OCI-LY1 (cell line): Measurements from ENCODE around the gene WWP2.

ENCODE experiments used
- H2AFZ ChIP-seq: fragments of 200-600 bp; sonication (generic), shearing (Covaris generic); 2 replicates; pipeline ENCODE4 v1.6.0; 2014; ENCODE audit warnings: antibody characterized with exemption, mild to moderate bottlenecking, low read length
- H3F3A ChIP-seq: fragments of 200-600 bp; sonication (generic), shearing (Covaris generic); 2 replicates; pipeline ENCODE4 v1.6.0; 2014; ENCODE audit warnings: mild to moderate bottlenecking, antibody characterized with exemption, low read length, moderate library complexity; ENCODE audit not compliant: insufficient read depth
- H3K27ac ChIP-seq: fragments of 200-600 bp; sonication (generic); 2 replicates; pipeline ENCODE4 v1.5.1; 2014; ENCODE audit warnings: low read length, mixed run types, mild to moderate bottlenecking, low read depth; ENCODE audit not compliant: poor library complexity, severe bottlenecking
- H3K27me3 ChIP-seq: fragments of 200-600 bp; sonication (generic); 2 replicates; pipeline ENCODE4 v1.6.0; 2014; ENCODE audit warnings: antibody characterized with exemption, mild to moderate bottlenecking, low read length, moderate library complexity; ENCODE audit not compliant: insufficient read depth
- H3K36me3 ChIP-seq: fragments of 200-600 bp; sonication (generic); 2 replicates; pipeline ENCODE4 v1.6.1; 2014; ENCODE audit warnings: mild to moderate bottlenecking, antibody characterized with exemption, low read length, moderate library complexity, mixed read lengths; ENCODE audit not compliant: insufficient read depth
- H3K4me1 ChIP-seq: fragments of 200-600 bp; sonication (generic); 2 replicates; pipeline ENCODE4 v1.5.1; 2014; ENCODE audit warnings: mild to moderate bottlenecking, low read length, moderate library complexity; ENCODE audit not compliant: insufficient read depth, severe bottlenecking
- H3K4me2 ChIP-seq: fragments of 200-600 bp; sonication (generic), shearing (Covaris generic); 2 replicates; pipeline ENCODE4 v1.6.1; 2014; ENCODE audit warnings: low read length
- H3K4me3 ChIP-seq: fragments of 200-600 bp; sonication (generic); 2 replicates; pipeline ENCODE4 v1.5.1; 2014; ENCODE audit warnings: low read length, low read depth, mild to moderate bottlenecking, mixed read lengths; ENCODE audit not compliant: poor library complexity, severe bottlenecking
- H3K79me2 ChIP-seq: fragments of 200-600 bp; shearing (Covaris generic); 2 replicates; pipeline ENCODE4 v1.6.1; 2016; ENCODE audit warnings: mixed run types, low read length, mixed read lengths; ENCODE audit not compliant: insufficient read depth
- H3K9ac ChIP-seq: fragments of 200-600 bp; sonication (generic), shearing (Covaris generic); 2 replicates; pipeline ENCODE4 v1.6.1; 2014; ENCODE audit warnings: mild to moderate bottlenecking, low read length, mixed read lengths
- H3K9me2 ChIP-seq: fragments of 200-600 bp; sonication (generic), shearing (Covaris generic); 2 replicates; pipeline ENCODE4 v1.6.1; 2014; ENCODE audit warnings: low read depth, mild to moderate bottlenecking, low read length, mixed read lengths
- H3K9me3 ChIP-seq: fragments of 200-600 bp; shearing (Covaris generic); 2 replicates; pipeline ENCODE4 v1.6.1; 2014; ENCODE audit warnings: low read length, mixed read lengths
- H4K20me1 ChIP-seq: fragments of 200-600 bp; sonication (generic), shearing (Covaris generic); 2 replicates; pipeline ENCODE4 v1.6.0; 2016; ENCODE audit warnings: mild to moderate bottlenecking, low read length; ENCODE audit not compliant: insufficient read depth
- CTCF ChIP-seq: fragments of 200-600 bp; sonication (generic), shearing (Covaris generic); IDR thresholded peaks from 2 replicates; pipeline ENCODE4 v1.5.1; 2017; ENCODE audit warnings: mild to moderate bottlenecking, antibody characterized with exemption, low read length, moderate library complexity, mixed read lengths
- EZH2 ChIP-seq: fragments of 200-600 bp; sonication (generic), shearing (Covaris generic); IDR thresholded peaks from 2 replicates; pipeline ENCODE4 v1.8.0; 2017; ENCODE audit warnings: borderline replicate concordance, mixed run types, mild to moderate bottlenecking, antibody characterized with exemption, low read length, moderate library complexity, mixed read lengths

Gene WWP2

DNA sequence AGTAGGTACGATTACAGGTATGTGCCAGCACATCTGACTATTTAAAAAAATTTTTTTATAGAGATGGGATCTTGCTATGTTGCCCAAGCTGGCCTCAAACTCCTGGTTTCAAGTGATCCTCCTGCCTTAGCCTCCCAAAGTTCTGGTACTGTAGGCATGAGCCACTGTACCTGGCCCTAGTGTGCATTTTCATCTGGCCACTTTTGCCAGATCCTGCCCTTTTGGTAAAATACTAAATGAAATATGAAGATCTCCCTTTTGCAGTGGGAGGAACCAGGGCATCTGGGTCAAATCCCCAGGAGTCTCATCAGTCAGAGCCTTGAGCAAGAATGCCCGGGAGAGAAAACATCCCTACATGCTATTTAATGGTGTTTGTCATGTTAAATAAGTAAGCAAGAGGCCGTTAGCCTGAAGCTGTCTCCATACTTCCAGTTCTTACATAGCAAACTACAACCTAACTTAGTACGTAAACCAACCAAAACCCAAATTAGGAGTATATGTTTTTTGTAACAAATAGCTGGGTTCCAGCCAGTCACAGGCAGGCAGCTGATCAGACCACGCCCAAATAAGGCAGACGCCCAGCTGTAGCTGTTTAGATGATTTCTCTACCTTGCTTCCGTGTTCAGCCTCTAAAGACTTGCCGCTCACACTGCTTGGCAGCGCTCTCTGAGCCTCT is 142.5 kb downstream of the WWP2 start:
- no peak overlapping the region for H3K9ac ChIP-seq
- H3K4me2 ChIP-seq = no peak overlapping the region
- H4K20me1 ChIP-seq = no peaks in the 10 kb centered on the region
- TF ChIP-seq CTCF (no peak), EZH2 (no peak)
- H3F3A ChIP-seq = no peaks in the 10 kb centered on the region
- no peak overlapping the region for H3K27ac ChIP-seq
- no peaks in the 10 kb centered on the region for H3K27me3 ChIP-seq
- no peaks in the 10 kb centered on the region for H3K4me1 ChIP-seq
- no peak overlapping the region for H2AFZ ChIP-seq
- H3K9me2 ChIP-seq = no peaks in the 10 kb centered on the region
- no peak overlapping the region for H3K4me3 ChIP-seq
- H3K79me2 ChIP-seq = no peaks in the 10 kb centered on the region
- H3K9me3 ChIP-seq = no peaks in the 10 kb centered on the region
- H3K36me3 ChIP-seq = peaks cover 10% of the 10 kb centered on the region; the same call in 1 of the 2 replicates

DNA sequence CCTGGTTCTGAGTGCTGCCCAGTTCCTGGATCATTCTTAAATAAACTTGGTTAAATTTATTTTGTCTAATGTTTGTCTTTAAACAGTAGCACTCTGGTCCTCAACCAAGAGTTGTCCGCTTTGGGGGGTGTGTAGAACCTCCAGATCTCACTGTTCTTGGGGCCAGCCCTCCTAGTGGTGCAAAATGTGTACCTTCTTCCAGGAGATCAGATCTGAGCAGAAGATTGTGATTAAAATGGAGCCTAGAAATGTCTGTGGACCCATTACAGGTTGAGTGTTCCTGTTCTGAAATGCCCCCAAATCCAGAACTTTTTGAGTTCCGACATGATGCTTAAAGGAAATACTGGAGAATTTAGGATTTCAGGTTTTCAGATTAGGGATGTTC is 143.0 kb downstream of the WWP2 start:
- Histone ChIP-seq H3K27ac (no peak overlapping the region), H3K4me3 (no peak overlapping the region), H3K4me1 (no peaks in the 10 kb centered on the region), H3K9me2 (no peaks in the 10 kb centered on the region), H3K79me2 (no peaks in the 10 kb centered on the region), H3K4me2 (no peak overlapping the region), H3K9me3 (no peaks in the 10 kb centered on the region), H3K27me3 (no peaks in the 10 kb centered on the region), H3K36me3 (peaks cover 13% of the 10 kb centered on the region; the same call in 1 of the 2 replicates), H4K20me1 (no peaks in the 10 kb centered on the region), H3K9ac (no peak overlapping the region), H2AFZ (no peak overlapping the region), H3F3A (no peaks in the 10 kb centered on the region)
- TF ChIP-seq CTCF (no peak), EZH2 (no peak)

DNA sequence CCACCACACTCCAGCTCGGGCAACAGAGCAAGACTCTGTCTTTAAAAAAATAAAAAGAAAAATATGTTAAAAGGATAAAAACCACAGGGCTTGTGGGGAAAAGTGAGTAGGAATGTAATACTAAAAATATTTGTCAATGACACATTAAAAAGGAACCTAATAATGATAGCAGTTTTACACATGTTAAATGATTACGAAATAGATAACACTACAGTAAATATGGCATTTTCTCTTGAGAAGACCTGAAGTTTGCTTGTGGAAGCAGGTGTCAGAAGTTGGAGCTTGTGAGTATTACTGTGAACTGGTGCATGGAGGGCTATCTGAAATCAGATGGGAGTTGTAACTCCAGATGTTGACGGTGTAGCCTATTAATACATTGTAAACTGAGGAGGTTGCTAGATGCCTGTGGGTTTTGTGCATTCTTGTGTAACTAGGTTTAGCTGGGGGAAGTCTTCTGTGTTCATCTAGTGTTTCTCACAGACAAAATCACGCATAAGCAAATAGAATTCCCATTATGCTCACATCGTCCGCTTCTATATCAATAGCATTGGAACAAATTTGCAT is 144.8 kb downstream of the WWP2 start:
- Histone ChIP-seq H3K4me1 (no peaks in the 10 kb centered on the region), H3K36me3 (peaks cover 13% of the 10 kb centered on the region; the same call in 1 of the 2 replicates), H2AFZ (no peak overlapping the region), H3K4me2 (no peak overlapping the region), H3K4me3 (no peak overlapping the region), H3K79me2 (no peaks in the 10 kb centered on the region), H3K9me2 (no peaks in the 10 kb centered on the region), H3K9ac (no peak overlapping the region), H4K20me1 (no peaks in the 10 kb centered on the region), H3K27me3 (no peaks in the 10 kb centered on the region), H3K9me3 (no peaks in the 10 kb centered on the region), H3K27ac (no peak overlapping the region), H3F3A (no peaks in the 10 kb centered on the region)
- TF ChIP-seq EZH2 (no peak), CTCF (no peak)
